HG03442 (cell line): ENCODE results near the gene FKBP3.

Source experiments
- ATAC-seq: cut with Tn5 transposase; IDR thresholded peaks from one replicate; pipeline ENCODE4 v1.9.1; 2021; ENCODE audit warnings: mild to moderate bottlenecking, moderate library complexity; ENCODE audit not compliant: unreplicated experiment

The FKBP3 gene

GRCh38 chr14:45065956-45066355 lies 68.3 kb downstream of the FKBP3 start:
- ATAC-seq, result no peak
